T-helper 2 cell treated with Interferon-gamma antibody and Interleukin-4, amounts not matched to agents 5 μg/mL and 100 μg/mL, for 36 hours (primary cell): Measurements from ENCODE around the gene ZNF536.
"Not testable (repeated sequence)": the region's sequence is repeated elsewhere in the genome, so short reads cannot be mapped to it uniquely, and the experiment has no call there.

Source experiments
- DNase-seq: peaks from one replicate; pipeline ENCODE4 v3.0.0; 2021; ENCODE audit warnings: low spot score
- H3K27ac Mint-ChIP-seq: one replicate; pipeline ENCODE4 v1.8.0; 2021; ENCODE audit warnings: mild to moderate bottlenecking, mixed read lengths
- H3K27me3 Mint-ChIP-seq: one replicate; pipeline ENCODE4 v1.8.0; 2021; ENCODE audit warnings: low read depth, mixed read lengths
- H3K36me3 Mint-ChIP-seq: one replicate; pipeline ENCODE4 v1.8.0; 2021; ENCODE audit warnings: low read depth, mixed read lengths
- H3K4me1 Mint-ChIP-seq: one replicate; pipeline ENCODE4 v1.8.0; 2021; ENCODE audit warnings: low read depth, mixed read lengths
- H3K4me3 Mint-ChIP-seq: one replicate; pipeline ENCODE4 v1.8.0; 2022; ENCODE audit warnings: mild to moderate bottlenecking, moderate library complexity, mixed read lengths
- H3K9me3 Mint-ChIP-seq: one replicate; pipeline ENCODE4 v1.8.0; 2021; ENCODE audit warnings: mixed read lengths

ZNF536 gene

DNA sequence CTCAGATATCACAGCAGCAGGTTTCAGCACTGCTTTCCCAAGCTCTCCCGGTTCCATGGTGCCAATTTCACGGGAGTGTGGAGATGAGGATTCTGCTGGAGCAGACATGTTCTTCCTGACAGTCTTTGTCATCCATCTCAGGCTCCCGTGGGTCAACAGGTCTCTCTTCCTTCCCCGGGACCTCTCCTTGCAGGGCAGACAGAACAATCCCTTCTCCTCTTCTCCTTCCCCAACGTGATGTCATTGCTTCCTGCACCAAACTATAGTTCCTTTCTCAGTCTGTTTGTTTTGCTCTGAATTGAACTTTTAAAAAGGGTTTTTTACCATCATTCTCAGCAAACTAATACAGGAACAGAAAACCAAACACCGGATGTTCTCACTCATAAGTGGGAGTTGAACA is 107.9 kb downstream of the ZNF536 start:
- no peak overlapping the region for H3K4me3 Mint-ChIP-seq
- no peaks in the 10 kb centered on the region for H3K4me1 Mint-ChIP-seq
- no peaks in the 10 kb centered on the region for H3K27me3 Mint-ChIP-seq
- no peaks in the 10 kb centered on the region for H3K36me3 Mint-ChIP-seq
- no peak overlapping the region for H3K27ac Mint-ChIP-seq
- H3K9me3 Mint-ChIP-seq: no peaks in the 10 kb centered on the region
- no peak for DNase-seq

DNA sequence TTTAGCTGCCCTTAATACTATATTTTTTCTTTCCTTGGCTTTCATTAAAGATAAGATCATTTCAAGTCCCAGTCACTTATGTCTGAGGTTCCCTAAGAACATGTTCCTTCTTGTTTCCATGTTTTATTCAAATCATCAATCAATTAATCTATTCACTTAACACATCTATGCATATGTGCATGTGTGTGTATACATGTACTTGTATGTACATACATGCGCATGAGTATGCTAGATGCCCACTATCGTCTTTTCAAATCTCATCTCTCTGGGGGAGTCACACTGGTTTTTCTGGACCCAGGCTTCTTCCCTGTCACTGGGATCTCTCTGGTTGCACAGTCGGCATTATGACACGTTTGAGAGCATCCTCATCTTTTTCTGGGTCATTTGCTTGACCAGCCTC is 108.9 kb downstream of the ZNF536 start:
- Mint-ChIP-seq H3K36me3 (no peaks in the 10 kb centered on the region), H3K4me3 (no peak overlapping the region), H3K9me3 (no peaks in the 10 kb centered on the region), H3K27ac (no peak overlapping the region), H3K27me3 (no peaks in the 10 kb centered on the region), H3K4me1 (no peaks in the 10 kb centered on the region)
- DNase-seq: no peak

DNA sequence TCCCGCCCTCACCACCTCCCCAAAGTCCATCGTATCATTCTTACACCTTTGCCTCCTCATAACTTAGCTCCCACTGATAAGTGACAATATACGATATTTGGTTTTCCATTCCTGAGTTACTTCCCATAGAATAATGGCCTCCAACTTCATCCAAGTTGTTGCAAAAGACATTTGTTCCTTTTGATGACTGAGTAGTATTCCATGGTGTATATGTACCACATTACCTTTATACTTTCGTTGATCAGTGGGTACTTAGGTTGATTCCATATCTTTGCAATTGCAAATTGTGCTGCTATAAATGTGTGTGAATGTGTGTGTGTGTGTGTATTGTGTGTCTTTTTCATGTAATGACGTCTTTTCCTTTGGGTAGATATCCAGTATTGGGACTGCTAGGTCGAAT is 109.6 kb downstream of the ZNF536 start:
- H3K27me3 Mint-ChIP-seq: no peaks in the 10 kb centered on the region
- no peaks in the 10 kb centered on the region for H3K9me3 Mint-ChIP-seq
- no peak for DNase-seq
- H3K36me3 Mint-ChIP-seq: no peaks in the 10 kb centered on the region
- no peak overlapping the region for H3K27ac Mint-ChIP-seq
- no peak overlapping the region for H3K4me3 Mint-ChIP-seq
- H3K4me1 Mint-ChIP-seq: no peaks in the 10 kb centered on the region

DNA sequence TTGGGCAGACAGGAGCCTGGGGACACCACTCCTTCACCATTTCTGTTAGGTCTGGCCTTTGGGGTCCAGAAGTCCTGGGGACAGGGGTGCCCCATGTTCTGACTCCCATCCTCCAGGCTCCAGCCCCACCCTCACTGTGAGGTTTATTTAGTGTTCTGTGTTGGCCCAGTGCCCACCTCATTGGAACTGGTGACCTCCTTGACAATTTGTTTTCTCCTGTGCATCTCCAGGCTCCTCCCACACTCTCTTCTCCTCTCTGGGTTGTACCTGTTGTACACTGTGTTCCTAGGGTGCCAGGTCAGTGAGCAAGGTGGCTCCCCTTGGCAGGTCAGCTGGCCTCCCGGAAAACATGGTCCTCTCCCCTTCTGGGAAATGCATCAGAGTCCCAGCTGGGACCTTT is 110.8 kb downstream of the ZNF536 start:
- Mint-ChIP-seq H3K4me3 (no peak overlapping the region), H3K4me1 (no peaks in the 10 kb centered on the region), H3K27me3 (no peaks in the 10 kb centered on the region), H3K27ac (no peak overlapping the region), H3K9me3 (no peaks in the 10 kb centered on the region), H3K36me3 (no peaks in the 10 kb centered on the region)
- DNase-seq: no peak

DNA sequence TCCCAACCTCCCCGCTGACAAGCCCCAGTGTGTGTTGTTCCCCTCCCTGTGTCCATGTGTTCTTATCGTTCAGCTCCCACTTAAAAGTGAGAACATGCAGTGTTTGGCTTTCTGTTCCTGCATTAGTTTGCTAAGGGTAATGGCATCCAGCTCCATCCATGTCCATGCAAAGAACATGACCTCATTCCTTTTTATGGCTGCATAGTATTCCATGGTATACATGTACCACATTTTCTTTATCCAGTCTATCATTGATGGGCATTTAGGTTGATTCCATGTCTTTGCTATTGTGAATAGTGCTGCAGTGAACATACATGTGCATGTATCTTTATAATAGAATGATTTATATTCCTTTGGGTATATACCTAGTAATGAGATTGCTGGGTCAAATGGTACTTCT is 114.1 kb downstream of the ZNF536 start:
- DNase-seq, H3K9me3 Mint-ChIP-seq, H3K4me3 Mint-ChIP-seq, H3K4me1 Mint-ChIP-seq, H3K36me3 Mint-ChIP-seq, H3K27me3 Mint-ChIP-seq, H3K27ac Mint-ChIP-seq: not testable (repeated sequence)

DNA sequence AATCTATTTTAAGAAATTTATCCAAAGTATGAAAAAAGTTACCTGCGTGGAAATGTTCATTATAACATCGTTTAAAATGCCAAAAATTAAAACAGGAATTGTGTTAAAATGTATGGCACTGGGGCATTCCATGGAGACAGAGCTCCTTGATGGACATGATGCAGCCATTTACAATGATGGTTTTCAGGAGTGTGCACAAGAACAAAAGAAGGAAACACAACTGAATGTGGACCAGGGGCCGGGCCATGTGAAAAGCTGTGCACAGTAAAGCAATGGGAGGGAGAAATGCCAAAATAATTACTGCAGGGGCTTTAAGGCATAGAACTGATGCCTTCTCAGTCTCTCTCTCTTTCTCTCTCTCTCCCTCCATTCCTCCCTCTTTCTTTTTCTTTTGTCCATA is 115.0 kb downstream of the ZNF536 start:
- Mint-ChIP-seq H3K4me3 (no peak overlapping the region), H3K9me3 (no peaks in the 10 kb centered on the region), H3K27me3 (no peaks in the 10 kb centered on the region), H3K27ac (no peak overlapping the region), H3K36me3 (no peaks in the 10 kb centered on the region), H3K4me1 (no peaks in the 10 kb centered on the region)
- no peak for DNase-seq

DNA sequence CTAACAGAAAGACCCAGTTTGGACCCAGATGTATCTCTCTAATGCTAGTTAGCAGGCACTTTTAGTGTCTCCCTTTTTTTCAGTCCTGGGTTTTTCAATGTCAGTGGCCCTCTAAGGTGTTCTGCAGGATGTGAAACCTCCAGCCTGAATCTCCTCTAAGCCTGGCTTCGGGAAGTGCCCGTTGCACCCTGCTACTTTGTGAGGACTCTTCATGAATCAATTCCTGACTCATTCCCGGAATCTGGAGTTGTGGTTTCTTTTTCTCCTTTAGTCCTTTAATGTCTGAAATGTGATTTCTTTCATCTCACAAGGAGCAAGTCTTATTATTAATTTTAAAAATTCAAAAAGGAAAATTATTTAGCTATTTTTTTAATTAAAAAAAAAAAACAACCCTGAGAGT is 116.0 kb downstream of the ZNF536 start:
- Mint-ChIP-seq H3K36me3 (no peaks in the 10 kb centered on the region), H3K4me3 (no peak overlapping the region), H3K27me3 (no peaks in the 10 kb centered on the region), H3K9me3 (no peaks in the 10 kb centered on the region), H3K4me1 (no peaks in the 10 kb centered on the region), H3K27ac (no peak overlapping the region)
- DNase-seq: no peak

DNA sequence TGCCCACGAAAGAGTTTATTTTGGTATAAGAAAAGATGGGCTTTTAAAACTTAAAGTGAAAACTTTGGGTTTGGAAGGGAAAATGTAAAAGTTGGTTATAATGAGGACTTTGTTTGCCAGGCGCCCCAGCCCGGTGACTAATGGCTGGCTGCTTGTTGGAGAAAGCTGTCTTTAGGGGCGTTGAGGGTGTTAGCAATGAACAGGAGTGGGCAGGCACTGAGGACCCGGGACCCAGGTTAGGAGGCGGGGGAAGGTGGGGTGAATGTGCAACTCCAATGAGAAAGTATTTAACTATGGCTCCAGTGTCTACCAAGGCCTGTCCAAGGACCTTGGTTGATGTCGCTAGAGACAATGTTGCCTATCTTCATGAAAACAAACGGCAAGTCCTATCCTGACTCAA is 118.6 kb downstream of the ZNF536 start:
- no peak overlapping the region for H3K27ac Mint-ChIP-seq
- H3K9me3 Mint-ChIP-seq: no peaks in the 10 kb centered on the region
- no peak for DNase-seq
- no peaks in the 10 kb centered on the region for H3K27me3 Mint-ChIP-seq
- no peak overlapping the region for H3K4me3 Mint-ChIP-seq
- H3K4me1 Mint-ChIP-seq: no peaks in the 10 kb centered on the region
- no peaks in the 10 kb centered on the region for H3K36me3 Mint-ChIP-seq

DNA sequence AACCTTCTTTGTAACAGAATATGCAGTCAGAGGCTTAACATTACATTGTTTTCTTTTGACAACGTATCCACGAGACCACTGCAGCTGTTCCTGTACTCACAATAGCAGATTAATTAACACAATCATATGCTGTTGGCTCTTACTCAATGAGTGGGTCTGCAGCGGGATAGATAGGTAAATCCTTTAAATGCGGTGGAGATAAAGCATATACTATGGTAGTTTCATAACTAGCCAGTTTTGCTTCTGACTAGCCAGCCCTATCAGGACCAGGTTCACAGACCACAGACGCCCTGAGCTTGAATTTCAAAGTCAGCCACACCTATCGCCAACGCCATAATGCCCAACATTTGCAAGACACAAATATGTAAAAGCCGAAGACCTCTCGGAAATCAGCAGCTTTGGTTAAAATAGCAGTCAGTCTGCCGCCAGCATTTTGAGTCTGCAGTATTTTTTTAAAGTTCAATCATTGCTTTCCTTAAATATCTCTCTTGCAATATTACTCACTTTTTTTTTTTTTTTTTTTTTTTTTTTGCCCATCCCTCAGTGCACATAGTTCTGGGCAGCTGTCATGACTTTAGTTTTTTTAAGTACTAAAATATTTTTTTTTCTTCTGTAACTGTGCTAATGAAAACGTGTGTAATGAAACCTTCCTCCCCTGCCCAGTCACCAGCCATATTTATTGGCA is 120.5 kb downstream of the ZNF536 start:
- Mint-ChIP-seq H3K36me3 (no peaks in the 10 kb centered on the region), H3K9me3 (no peaks in the 10 kb centered on the region), H3K27me3 (no peaks in the 10 kb centered on the region), H3K4me1 (no peaks in the 10 kb centered on the region), H3K4me3 (no peak overlapping the region), H3K27ac (no peak overlapping the region)
- no peak for DNase-seq

DNA sequence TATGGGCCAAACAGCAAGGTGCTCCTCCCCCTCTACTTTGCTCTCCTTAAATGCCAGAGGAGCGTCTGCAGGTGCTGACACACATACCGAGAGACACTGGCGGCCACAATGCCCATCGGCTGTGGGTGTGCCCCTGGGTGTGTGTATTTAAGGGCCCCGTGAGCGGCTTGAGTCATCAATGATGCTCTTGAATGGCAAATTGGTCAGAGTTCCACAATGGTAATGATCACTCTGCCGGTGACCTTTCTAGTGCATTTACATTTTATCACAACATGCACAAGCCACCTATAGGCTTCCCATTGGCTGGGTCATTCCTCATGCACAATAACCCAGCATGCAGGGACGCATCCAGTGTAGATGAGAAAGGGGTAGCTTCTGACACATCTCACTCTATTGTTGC is 124.8 kb downstream of the ZNF536 start:
- Mint-ChIP-seq H3K4me1 (no peaks in the 10 kb centered on the region), H3K4me3 (no peak overlapping the region), H3K27ac (no peak overlapping the region), H3K9me3 (no peaks in the 10 kb centered on the region), H3K36me3 (no peaks in the 10 kb centered on the region), H3K27me3 (no peaks in the 10 kb centered on the region)
- DNase-seq: no peak

DNA sequence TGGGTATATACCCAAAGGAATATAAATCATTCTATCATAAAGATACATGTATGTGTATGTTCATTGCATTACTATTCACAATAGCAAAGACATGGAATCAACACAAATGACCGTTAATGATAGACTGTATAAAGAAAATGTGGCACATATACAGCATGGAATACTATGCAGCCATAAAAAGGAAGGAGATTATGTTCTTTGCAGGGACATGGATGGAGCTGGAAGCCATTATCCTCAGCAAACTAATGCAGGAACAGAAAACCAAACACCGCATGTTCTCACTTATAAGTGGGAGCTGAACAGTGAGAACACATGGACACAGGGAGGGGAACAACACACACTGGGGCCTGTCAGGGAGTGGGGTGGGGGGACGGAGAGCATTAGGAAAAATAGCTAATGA is 125.9 kb downstream of the ZNF536 start:
- not testable (repeated sequence) for DNase-seq, H3K27me3 Mint-ChIP-seq, H3K36me3 Mint-ChIP-seq, H3K4me1 Mint-ChIP-seq, H3K9me3 Mint-ChIP-seq, H3K27ac Mint-ChIP-seq, H3K4me3 Mint-ChIP-seq

DNA sequence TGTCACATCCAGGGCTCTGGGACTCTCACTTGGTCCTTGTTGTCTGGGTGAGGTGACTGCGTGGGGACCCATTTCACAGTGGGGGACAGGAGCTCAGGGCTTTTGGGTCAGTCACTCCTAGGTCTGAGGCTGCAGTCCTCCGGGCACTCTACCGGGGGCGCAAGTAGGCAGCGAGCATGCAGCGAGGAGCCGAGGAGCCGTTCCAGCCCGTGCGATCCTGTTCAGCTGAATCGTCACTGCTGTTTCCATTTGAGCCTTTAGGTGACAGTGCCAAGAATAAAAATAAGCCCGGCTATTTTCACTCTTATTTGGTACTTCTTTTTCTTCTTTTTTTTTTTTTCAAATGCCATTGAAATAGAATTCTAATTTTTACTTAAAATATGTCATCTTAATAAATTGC is 126.5 kb downstream of the ZNF536 start:
- no peak overlapping the region for H3K4me3 Mint-ChIP-seq
- no peak overlapping the region for H3K27ac Mint-ChIP-seq
- DNase-seq: no peak
- H3K36me3 Mint-ChIP-seq: no peaks in the 10 kb centered on the region
- no peaks in the 10 kb centered on the region for H3K4me1 Mint-ChIP-seq
- no peaks in the 10 kb centered on the region for H3K27me3 Mint-ChIP-seq
- no peaks in the 10 kb centered on the region for H3K9me3 Mint-ChIP-seq

DNA sequence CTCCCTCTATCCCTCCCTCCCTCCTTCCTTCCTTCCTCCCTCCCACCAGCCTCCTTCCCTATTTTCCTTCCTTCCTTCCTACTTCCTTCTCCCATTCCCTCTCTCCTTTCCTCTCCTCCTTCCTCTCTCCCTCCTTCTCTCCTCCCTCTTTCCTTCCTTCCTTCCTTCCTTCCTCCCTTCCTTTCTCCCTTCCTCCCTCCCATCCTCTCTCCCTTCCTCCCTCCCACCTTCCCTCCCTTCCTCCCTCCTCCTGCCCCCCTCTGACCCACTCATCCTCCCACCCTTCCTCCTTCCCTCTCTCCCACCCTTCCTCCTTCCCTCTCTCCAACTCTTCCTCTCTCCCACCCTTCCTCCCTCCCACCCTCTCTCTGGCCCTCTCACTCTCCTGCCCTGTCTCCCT is 132.1 kb downstream of the ZNF536 start:
- Mint-ChIP-seq H3K4me3 (no peak overlapping the region), H3K36me3 (no peaks in the 10 kb centered on the region), H3K27me3 (no peaks in the 10 kb centered on the region), H3K4me1 (no peaks in the 10 kb centered on the region), H3K27ac (no peak overlapping the region), H3K9me3 (no peaks in the 10 kb centered on the region)
- DNase-seq: no peak

DNA sequence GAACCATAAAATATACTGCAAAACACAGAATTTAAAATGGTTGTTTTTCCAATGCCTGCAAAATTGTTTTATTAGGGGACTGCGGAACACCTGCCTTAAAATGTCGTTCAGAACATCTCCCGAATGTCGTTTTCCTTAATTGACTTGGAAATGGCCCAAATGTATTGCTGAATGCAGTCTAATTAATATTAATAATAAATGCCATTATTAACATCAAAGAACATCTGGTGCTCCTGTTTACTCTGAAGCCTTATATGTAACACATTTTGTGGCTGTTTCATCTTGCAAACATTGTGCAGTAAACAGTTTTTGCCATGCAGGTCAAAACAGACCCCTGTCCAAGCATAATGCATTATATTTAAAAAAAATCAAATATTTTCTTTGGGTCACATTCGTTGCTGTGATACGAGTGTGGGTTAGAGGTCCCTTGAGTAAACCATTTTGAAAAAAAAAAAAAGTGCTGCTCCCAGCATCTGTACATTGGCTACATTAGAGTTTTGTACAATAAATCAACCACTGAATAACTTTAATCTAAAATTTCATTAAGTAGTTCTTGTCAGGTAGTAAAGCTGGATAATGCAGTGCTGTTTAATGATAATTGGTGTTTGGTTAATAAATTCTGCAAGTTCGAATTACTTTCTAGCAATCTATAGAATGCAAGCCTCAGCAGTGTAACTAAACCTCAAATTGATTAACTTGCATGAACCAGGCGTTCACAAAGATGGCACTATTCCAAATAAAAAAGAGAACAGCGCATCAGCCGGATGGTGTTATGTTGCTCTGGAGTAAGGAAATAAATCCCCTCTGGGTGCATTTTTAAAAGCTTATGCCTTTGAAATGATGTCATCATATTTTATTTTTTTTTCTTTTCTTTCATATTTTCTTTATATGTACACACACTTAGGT is 140.2 kb downstream of the ZNF536 start:
- DNase-seq: no peak
- Mint-ChIP-seq H3K9me3 (no peaks in the 10 kb centered on the region), H3K36me3 (no peaks in the 10 kb centered on the region), H3K4me1 (no peaks in the 10 kb centered on the region), H3K4me3 (no peak overlapping the region), H3K27me3 (no peaks in the 10 kb centered on the region), H3K27ac (no peak overlapping the region)

DNA sequence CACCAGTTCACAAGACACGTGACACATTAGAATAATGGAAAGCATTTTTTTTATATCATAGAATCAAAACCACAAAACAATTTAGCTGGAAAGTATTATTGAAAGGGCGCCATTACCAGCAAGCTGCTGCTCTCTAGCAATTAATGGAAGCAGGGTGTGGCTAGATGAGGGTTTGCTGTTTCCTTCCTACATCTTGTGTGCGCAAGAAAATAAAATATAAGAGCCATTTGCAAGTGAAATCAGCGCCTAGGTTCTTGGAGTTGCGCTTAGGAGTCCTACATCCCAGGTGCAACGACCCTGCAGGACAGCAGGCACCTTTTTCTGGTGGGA is 140.9 kb downstream of the ZNF536 start:
- H3K27me3 Mint-ChIP-seq: no peaks in the 10 kb centered on the region
- no peak overlapping the region for H3K4me3 Mint-ChIP-seq
- no peaks in the 10 kb centered on the region for H3K36me3 Mint-ChIP-seq
- no peaks in the 10 kb centered on the region for H3K4me1 Mint-ChIP-seq
- H3K9me3 Mint-ChIP-seq: no peaks in the 10 kb centered on the region
- no peak overlapping the region for H3K27ac Mint-ChIP-seq
- no peak for DNase-seq
